Calu3 (cell line): ENCODE measurements around the gene MAP3K21. TPM values are rescaled to one million over a fixed set of nuclear protein-coding genes. Genes with fewer than 3 reads are reported as not detected.

Experiments
- BruUV-seq: library from RNA; stranded (reverse); fragments of 400-500 nt; replicated peaks from 2 replicates; lab custom pipeline; 2021; lab: Mats Ljungman, UMichigan
- CTCF ChIA-PET: fragments of 300-600 bp; sonication (Branson Sonifier 250); formaldehyde crosslinking; loops from one replicate; lab custom pipeline; 2022; ENCODE audit warnings: antibody characterized with exemption; lab: Charles Lee
- DNase-seq: peaks from one replicate; pipeline ENCODE4 v3.0.0; 2022
- H3K27ac Mint-ChIP-seq: one replicate; pipeline ENCODE4 v1.8.0; 2022; ENCODE audit warnings: mixed read lengths; ENCODE audit not compliant: unreplicated experiment
- H3K27me3 Mint-ChIP-seq: one replicate; pipeline ENCODE4 v1.8.0; 2022; ENCODE audit warnings: mixed read lengths; ENCODE audit not compliant: unreplicated experiment
- H3K36me3 Mint-ChIP-seq: one replicate; pipeline ENCODE4 v1.8.0; 2022; ENCODE audit warnings: mild to moderate bottlenecking, moderate library complexity, mixed read lengths; ENCODE audit not compliant: insufficient read depth, unreplicated experiment
- H3K4me1 Mint-ChIP-seq: one replicate; pipeline ENCODE4 v1.8.0; 2022; ENCODE audit warnings: mild to moderate bottlenecking, low read depth, mixed read lengths; ENCODE audit not compliant: unreplicated experiment
- H3K4me3 Mint-ChIP-seq: one replicate; pipeline ENCODE4 v1.8.0; 2022; ENCODE audit warnings: mild to moderate bottlenecking, low read depth, moderate library complexity, mixed read lengths; ENCODE audit not compliant: unreplicated experiment
- H3K9me3 Mint-ChIP-seq: one replicate; pipeline ENCODE4 v1.8.0; 2022; ENCODE audit warnings: low read depth, mixed read lengths; ENCODE audit not compliant: unreplicated experiment
- intact Hi-C: fragments of 100-400 bp; cut with micrococcal nuclease; formaldehyde crosslinking; loops from one replicate; pipeline ENCODE4 v1.10.0; 2022; ENCODE audit not compliant: unreplicated experiment
- total RNA-seq: library from RNA; stranded (reverse); gene quantifications from 2 replicates; pipeline ENCODE4 v1.2.3, GENCODE V29; 2022
- TF ChIP-seq, protein P1 (sequence below): fragments of 200-600 bp; IDR thresholded peaks from one replicate; pipeline ENCODE4 v1.8.0; 2022; ENCODE audit warnings: antibody characterized with exemption; ENCODE audit not compliant: unreplicated experiment

MAP3K21 gene
- total RNA-seq, 1 experiment from 2014 or later = 33.6 TPM

DNA sequence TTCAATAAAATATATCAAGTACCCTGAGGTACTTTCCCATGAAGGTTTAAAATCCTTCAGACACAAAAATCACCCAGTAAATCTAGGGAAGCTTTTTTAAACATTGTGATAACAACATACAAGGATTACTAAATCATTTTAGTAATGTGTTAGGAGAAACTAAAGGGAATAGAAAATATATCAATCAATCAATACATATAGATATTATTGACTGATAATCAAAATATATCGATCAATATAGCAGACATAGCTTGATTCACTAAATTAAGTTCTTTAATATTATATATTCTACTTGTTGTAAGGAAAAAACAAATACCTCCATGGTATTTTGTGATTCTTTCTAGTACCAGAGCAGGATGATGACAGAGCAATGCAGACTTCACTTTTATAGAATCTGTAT is 35.2 kb downstream of the MAP3K21 start:
- H3K27me3 Mint-ChIP-seq = no peaks in the 10 kb centered on the region
- peaks cover 16% of the 10 kb centered on the region for H3K36me3 Mint-ChIP-seq
- no peaks in the 10 kb centered on the region for H3K9me3 Mint-ChIP-seq
- peaks cover 81% of the 10 kb centered on the region for H3K4me1 Mint-ChIP-seq
- BruUV-seq = no TSS peak
- no peak for DNase-seq
- intact Hi-C loops = loop anchor here (5.0 to 10.0 kb wide), 4 partner anchors 60 to 310 kb away; partner anchors contain the start of gene KCNK1
- no peak overlapping the region for H3K27ac Mint-ChIP-seq
- no peak overlapping the region for H3K4me3 Mint-ChIP-seq
- CTCF ChIA-PET = interaction anchor here (1.1 kb wide), 1 partner anchor 15 kb away, joined by 3 read pairs; no protein-coding TSS in a partner anchor
- TF ChIP-seq, protein P1, sequence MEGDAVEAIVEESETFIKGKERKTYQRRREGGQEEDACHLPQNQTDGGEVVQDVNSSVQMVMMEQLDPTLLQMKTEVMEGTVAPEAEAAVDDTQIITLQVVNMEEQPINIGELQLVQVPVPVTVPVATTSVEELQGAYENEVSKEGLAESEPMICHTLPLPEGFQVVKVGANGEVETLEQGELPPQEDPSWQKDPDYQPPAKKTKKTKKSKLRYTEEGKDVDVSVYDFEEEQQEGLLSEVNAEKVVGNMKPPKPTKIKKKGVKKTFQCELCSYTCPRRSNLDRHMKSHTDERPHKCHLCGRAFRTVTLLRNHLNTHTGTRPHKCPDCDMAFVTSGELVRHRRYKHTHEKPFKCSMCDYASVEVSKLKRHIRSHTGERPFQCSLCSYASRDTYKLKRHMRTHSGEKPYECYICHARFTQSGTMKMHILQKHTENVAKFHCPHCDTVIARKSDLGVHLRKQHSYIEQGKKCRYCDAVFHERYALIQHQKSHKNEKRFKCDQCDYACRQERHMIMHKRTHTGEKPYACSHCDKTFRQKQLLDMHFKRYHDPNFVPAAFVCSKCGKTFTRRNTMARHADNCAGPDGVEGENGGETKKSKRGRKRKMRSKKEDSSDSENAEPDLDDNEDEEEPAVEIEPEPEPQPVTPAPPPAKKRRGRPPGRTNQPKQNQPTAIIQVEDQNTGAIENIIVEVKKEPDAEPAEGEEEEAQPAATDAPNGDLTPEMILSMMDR = no peak

DNA sequence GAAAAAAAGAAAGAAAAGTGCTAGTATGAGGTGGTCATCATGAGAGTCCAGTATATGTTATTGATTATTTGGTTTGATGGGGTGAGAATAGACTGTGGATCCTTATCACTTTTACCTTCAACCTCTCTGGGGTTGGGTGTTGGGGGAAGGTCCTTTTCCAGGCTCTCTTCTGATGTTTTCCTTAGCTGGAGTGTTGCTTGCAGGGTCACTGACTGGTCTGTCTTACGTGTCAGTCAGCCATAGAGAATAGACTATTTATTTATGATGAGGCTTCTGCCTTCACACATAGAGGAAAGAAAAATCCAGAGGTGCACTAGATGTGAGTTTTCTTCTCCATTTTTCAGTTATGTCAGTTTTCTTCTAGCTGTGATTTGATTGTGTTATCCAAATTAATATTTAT is 36.5 kb downstream of the MAP3K21 start:
- TF ChIP-seq, protein P1 = no peak
- Mint-ChIP-seq H3K36me3 (peaks cover 16% of the 10 kb centered on the region), H3K27me3 (no peaks in the 10 kb centered on the region), H3K4me3 (peak overlapping the region; percentile 15), H3K27ac (peak overlapping the region; percentile 52), H3K4me1 (peaks cover 86% of the 10 kb centered on the region), H3K9me3 (no peaks in the 10 kb centered on the region)
- CTCF ChIA-PET = interaction anchor here (1.0 to 1.2 kb wide), 5 partner anchors 28 to 702 kb away, joined by 3 to 7 read pairs (median 3); no protein-coding TSS in a partner anchor
- intact Hi-C loops = loop anchor here (1.0 to 10.0 kb wide), 7 partner anchors 15 to 946 kb away; partner anchors contain the start of gene KCNK1
- no TSS peak for BruUV-seq
- no peak for DNase-seq

DNA sequence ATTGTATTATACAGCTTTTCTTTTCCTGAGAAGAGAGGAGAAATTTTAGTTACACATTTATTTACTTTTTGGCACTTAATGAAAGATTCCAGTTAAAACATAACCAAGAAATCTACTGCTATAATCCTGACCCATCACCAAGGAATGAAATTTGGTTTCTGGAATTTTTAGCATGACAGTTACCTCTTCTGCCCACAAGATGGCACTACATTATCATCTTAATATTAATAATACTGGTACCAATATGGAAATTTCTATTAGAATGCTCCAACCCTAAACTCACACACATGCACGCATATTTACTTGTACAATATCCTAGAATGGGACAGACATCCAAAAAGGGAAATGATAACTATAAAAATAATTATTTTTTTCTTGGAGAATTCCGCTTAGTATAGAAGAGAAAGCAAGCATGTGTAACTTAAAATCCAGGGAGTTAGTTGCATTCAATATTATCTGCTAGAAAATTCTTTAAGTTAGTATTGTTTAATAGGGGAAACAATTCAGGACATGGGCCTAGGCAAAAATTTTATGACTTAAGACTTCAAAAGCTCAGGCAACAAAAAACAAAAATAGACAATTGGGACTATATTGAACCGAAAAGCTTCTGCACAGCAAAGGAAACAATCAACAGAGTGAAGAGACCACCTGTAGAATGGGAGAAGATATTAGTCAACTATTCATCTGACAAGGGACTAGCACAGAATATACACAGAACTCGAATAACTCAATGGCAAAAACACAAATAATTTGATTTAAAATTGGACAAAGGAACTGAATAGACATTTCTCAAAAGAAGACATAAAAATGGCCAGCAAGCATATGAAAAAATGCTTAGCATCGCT is 37.4 kb downstream of the MAP3K21 start:
- H3K4me3 Mint-ChIP-seq = peak overlapping the region; percentile 15
- CTCF ChIA-PET = interaction anchor here (1.0 to 1.2 kb wide), 5 partner anchors 27 to 701 kb away, joined by 3 to 7 read pairs (median 3); no protein-coding TSS in a partner anchor
- DNase-seq = peak; percentile 24
- H3K27me3 Mint-ChIP-seq = no peaks in the 10 kb centered on the region
- H3K4me1 Mint-ChIP-seq = peaks cover 84% of the 10 kb centered on the region
- TF ChIP-seq, protein P1 = peak; percentile 45
- intact Hi-C loops = loop anchor here (1.0 to 10.0 kb wide), 7 partner anchors 16 to 945 kb away; partner anchors contain the start of gene KCNK1
- BruUV-seq = no TSS peak
- H3K27ac Mint-ChIP-seq = peak overlapping the region; percentile 52
- no peaks in the 10 kb centered on the region for H3K9me3 Mint-ChIP-seq
- H3K36me3 Mint-ChIP-seq = peaks cover 8% of the 10 kb centered on the region

DNA sequence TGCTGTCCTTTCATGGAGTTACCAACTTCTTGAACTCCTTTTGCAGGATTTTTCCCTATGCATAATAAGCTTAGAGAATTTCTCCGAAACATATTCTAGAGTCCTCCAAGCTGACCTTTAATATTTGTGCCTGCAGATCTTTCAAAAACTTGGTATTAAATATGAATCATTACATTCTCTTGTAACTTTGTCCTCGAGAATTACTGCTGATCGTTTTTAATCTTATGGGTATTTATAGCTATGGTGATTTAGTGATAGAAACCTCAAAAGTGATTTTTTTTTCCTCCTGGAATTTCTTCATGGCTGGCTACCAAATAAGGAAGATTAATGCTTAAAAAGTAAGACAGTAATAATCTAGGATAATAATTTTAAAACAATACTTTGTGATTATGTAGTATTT is 39.1 kb downstream of the MAP3K21 start:
- no TSS peak for BruUV-seq
- no peak for DNase-seq
- Mint-ChIP-seq H3K4me1 (peaks cover 83% of the 10 kb centered on the region), H3K9me3 (no peaks in the 10 kb centered on the region), H3K27ac (peak overlapping the region; percentile 41), H3K27me3 (no peaks in the 10 kb centered on the region), H3K4me3 (no peak overlapping the region), H3K36me3 (peaks cover 9% of the 10 kb centered on the region)
- TF ChIP-seq, protein P1 = no peak
- CTCF ChIA-PET = interaction anchor here (0.5 to 1.0 kb wide), 2 partner anchors 745 to 1840 kb away, joined by 3 to 13 read pairs; no protein-coding TSS in a partner anchor
- intact Hi-C loops = loop anchor here (2.0 to 10.0 kb wide), 2 partner anchors 36 to 248 kb away; partner anchors contain the start of gene KCNK1
